SJCRH30 (cell line): ENCODE data around the gene VEPH1. TPM values are rescaled to one million over a fixed set of nuclear protein-coding genes. Genes with fewer than 3 reads are reported as not detected.
A peak's percentile ranks its signal among the peaks of the same experiment; 100 is the strongest.

Source experiments
- DNase-seq, 2 experiments: peaks; one replicate each; pipeline ENCODE4 v3.0.0-alpha.2; 2015 to 2020
- H3K27ac ChIP-seq: fragments of 250-450 bp; sonication (Bioruptor Pico); 2 replicates; pipeline ENCODE4 v1.5.1; 2020; ENCODE audit warnings: mild to moderate bottlenecking, moderate library complexity
- H3K27me3 ChIP-seq: fragments of 250-450 bp; sonication (Bioruptor Pico); 2 replicates; pipeline ENCODE4 v1.5.1; 2020; ENCODE audit warnings: mild to moderate bottlenecking, moderate library complexity
- H3K36me3 ChIP-seq: fragments of 250-450 bp; sonication (Bioruptor Pico); 2 replicates; pipeline ENCODE4 v1.5.1; 2020; ENCODE audit warnings: mild to moderate bottlenecking, moderate library complexity
- H3K4me1 ChIP-seq: fragments of 250-450 bp; sonication (Bioruptor Pico); 2 replicates; pipeline ENCODE4 v1.5.1; 2020; ENCODE audit warnings: mild to moderate bottlenecking, moderate library complexity
- H3K4me3 ChIP-seq: fragments of 250-450 bp; sonication (Bioruptor Pico); 2 replicates; pipeline ENCODE4 v1.5.1; 2020; ENCODE audit warnings: mild to moderate bottlenecking, moderate library complexity
- H3K9me3 ChIP-seq: fragments of 250-450 bp; sonication (Bioruptor Pico); replicated peaks from 2 replicates; pipeline ENCODE4 v1.5.1; 2020; ENCODE audit warnings: mild to moderate bottlenecking, moderate library complexity
- total RNA-seq: library from RNA; depleted of rRNA; stranded (reverse); fragments of >200 nt; shearing (Covaris generic); gene quantifications from 2 replicates; pipeline ENCODE4 v1.2.3, GENCODE V29; 2014; rRNA removed

Gene VEPH1
- total RNA-seq, result not detected in 2 replicates

DNA sequence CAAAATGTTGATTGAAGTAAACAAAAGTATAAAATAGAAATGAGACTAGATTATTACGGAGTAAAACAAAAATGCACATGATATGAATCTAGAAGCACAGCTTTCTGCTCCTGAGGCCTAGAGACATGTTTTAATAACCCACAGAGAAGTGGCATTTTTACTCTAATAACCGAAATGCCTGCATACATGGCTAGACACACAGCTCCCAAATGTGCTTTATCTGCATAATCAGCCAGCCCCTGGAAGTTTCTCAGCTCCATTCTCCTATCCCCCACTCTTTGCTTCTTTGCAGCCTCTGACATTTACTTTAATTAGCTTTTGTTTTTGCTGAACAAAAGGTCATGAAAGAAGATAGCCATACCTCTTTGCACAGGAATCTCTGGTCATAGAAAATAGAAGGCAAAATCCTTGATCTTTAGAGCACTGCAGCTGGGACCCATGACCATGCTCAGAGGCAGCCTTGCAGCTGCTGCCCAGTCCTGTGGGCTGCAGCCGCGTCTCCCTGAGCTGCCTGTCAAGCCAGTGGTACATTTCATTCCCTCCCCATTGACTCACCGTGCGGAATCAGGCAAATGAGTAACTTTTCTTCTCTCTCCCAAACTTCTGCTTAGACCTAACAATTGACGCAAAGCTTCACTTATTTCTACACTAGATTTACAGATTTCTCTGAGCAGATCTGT lies at the start of gene VEPH1:
TSS of gene VEPH1 (minus strand) at position 501 of the 680 bp plus-strand sequence. CDS start 8,067 bp downstream, outside the sequence.
- no peak within 1 kb of the TSS for H3K4me3 ChIP-seq
- H3K9me3 ChIP-seq, result no peaks in the 10 kb centered on the region
- no peak within 1 kb of the TSS for H3K27ac ChIP-seq
- no peaks in the 10 kb centered on the region for H3K4me1 ChIP-seq
- no peaks in the 10 kb centered on the region for H3K36me3 ChIP-seq
- H3K27me3 ChIP-seq, result no peaks in the 10 kb centered on the region; the same call in 1 of the 2 replicates
- DNase-seq, result peak; percentile 29 to 33

- Histone ChIP-seq H3K4me1 (no peaks in the 10 kb centered on the region), H3K27ac (no peak overlapping the region)
These were observed 48.7 kb upstream of the VEPH1 start for GRCh38 chr3:157551961-157552360.

GRCh38 chr3:157549498-157549897 lies 46.3 kb upstream of the VEPH1 start:
- H3K36me3 ChIP-seq, result no peaks in the 10 kb centered on the region
- H3K4me1 ChIP-seq, result no peaks in the 10 kb centered on the region
- no peak overlapping the region for H3K27ac ChIP-seq
- H3K9me3 ChIP-seq, result no peaks in the 10 kb centered on the region
- no peak overlapping the region for H3K4me3 ChIP-seq
- no peak for DNase-seq
- H3K27me3 ChIP-seq, result no peaks in the 10 kb centered on the region

More at GRCh38 chr3:157551961-157552360, 48.7 kb upstream of the VEPH1 start:
- no peaks in the 10 kb centered on the region for H3K9me3 ChIP-seq
- DNase-seq, result no peak
- no peaks in the 10 kb centered on the region for H3K36me3 ChIP-seq
- no peak overlapping the region for H3K4me3 ChIP-seq
- H3K27me3 ChIP-seq, result no peaks in the 10 kb centered on the region

DNA sequence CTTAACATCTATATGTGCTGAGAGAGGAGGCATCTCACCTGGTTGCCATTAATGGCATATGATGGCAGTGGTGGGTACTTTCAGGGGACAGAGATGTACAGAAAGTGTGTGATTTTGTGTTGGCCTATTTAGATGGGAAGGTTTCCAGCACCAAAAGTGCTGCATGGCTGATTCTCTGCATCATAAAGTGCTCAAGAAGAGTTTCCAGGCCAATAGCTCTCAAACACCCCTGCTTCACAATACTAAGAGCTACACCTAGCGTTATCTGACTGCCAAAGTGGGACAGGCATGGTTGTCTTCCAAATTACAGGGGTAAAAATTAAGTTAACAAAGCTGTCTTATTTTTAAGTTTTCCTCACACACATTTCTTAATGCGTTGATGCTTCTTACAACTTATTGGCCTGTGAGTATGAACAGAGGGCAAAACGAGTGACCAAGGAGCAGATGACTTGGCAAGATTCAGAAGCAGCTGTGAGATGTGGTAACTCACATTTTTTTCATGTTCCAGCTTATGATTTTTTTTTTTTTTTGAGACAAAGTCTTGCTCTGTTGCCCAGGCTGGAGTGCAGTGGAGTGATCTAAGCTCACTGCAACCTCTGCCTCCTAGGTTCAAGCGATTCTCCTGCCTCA lies 41.4 kb upstream of the VEPH1 start:
- Histone ChIP-seq H3K4me1 (no peaks in the 10 kb centered on the region), H3K9me3 (no peaks in the 10 kb centered on the region), H3K4me3 (no peak overlapping the region), H3K27ac (no peak overlapping the region), H3K36me3 (no peaks in the 10 kb centered on the region), H3K27me3 (no peaks in the 10 kb centered on the region)
- no peak for DNase-seq

GRCh38 chr3:157543501-157544035 lies 40.4 kb upstream of the VEPH1 start:
- Histone ChIP-seq H3K4me3 (no peak overlapping the region), H3K9me3 (no peaks in the 10 kb centered on the region), H3K36me3 (no peaks in the 10 kb centered on the region), H3K27ac (no peak overlapping the region), H3K27me3 (no peaks in the 10 kb centered on the region), H3K4me1 (no peaks in the 10 kb centered on the region)
- DNase-seq, result no peak

DNA sequence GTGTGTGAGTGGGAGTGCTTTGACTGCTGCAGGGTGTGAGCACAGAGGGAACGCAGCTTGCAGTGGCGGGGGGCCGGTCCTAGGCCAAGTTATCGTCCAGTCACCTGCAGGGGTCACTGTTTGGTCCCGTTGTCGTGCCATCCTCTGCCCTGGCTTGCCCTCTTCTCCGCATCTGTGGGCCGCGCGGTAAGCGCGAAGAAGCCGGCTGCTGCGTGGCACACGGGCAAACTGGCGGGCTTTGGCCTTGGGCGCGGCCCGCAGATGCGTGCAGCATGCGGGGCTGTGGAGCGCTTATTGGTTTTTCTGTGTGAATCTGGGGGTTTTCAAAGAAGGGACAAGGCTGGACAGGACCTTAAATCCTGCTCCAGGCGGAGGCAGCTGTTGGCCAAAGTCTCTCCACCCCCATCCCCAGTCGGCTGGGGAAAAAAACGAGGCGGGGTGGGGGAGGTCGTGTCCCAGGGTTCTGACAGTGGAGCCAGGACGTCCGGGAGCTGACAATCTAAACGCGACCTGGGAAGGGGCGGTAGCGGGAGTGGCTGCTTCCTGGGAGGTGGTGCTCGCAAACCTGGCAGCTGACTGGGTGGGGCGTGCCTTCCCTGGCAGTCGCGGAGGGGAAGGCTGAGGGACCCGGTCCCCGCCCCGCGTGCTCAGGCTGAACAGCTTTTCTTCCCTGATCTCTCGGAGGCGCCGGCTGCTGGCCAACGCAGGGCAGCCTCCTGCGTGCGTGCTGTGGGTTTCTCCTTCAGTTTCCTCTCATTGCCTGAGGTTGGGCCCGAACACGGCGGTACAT lies 39.7 kb upstream of the VEPH1 start:
- DNase-seq, result no peak
- no peaks in the 10 kb centered on the region for H3K9me3 ChIP-seq
- H3K4me3 ChIP-seq, result no peak overlapping the region
- no peak overlapping the region for H3K27ac ChIP-seq
- no peaks in the 10 kb centered on the region for H3K4me1 ChIP-seq
- no peaks in the 10 kb centered on the region for H3K27me3 ChIP-seq
- no peaks in the 10 kb centered on the region for H3K36me3 ChIP-seq

GRCh38 chr3:157541506-157542236 lies 38.5 kb upstream of the VEPH1 start:
- Histone ChIP-seq H3K36me3 (no peaks in the 10 kb centered on the region), H3K4me3 (no peak overlapping the region), H3K9me3 (no peaks in the 10 kb centered on the region), H3K4me1 (no peaks in the 10 kb centered on the region), H3K27ac (no peak overlapping the region), H3K27me3 (no peaks in the 10 kb centered on the region)
- DNase-seq, result no peak

DNA sequence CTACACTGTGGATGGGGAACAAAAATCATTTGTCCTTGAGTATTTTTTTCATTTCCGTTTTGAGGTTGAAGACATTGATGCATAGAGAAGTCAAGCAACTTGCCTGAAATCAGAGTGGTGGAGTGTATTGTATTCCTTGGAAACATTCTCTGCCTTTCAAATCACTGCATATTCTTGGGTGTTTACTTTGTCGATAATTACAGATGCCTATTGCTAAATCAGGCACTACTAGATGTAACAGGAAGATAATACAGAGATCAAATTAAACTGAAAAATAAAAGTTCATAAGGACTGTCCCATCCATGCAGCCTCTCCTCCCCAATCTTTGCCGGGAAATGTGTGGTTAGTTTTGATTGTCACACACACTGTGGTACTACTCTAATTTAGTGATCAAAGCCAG lies 37.4 kb upstream of the VEPH1 start:
- no peaks in the 10 kb centered on the region for H3K9me3 ChIP-seq
- no peak for DNase-seq
- no peaks in the 10 kb centered on the region for H3K4me1 ChIP-seq
- H3K27ac ChIP-seq, result no peak overlapping the region
- no peaks in the 10 kb centered on the region for H3K36me3 ChIP-seq
- H3K4me3 ChIP-seq, result no peak overlapping the region
- no peaks in the 10 kb centered on the region for H3K27me3 ChIP-seq

DNA sequence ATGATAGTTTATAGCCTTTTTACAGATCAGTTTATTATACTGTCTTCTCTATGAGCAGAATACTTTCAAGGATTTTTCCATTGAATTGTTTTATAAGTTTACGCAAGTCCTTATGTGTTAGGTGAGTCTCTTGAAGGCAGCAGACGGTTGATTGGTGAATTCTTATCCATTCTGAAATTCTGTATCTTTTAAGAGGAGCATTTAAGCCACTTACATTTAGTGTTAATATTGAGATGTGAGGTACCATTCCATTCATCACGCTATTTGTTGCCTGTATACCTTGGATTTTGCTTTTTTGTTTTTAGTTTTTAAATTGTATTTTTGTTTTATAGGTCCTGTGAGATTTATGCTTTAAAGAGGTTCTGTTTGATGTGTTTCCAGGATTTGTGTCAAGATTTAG lies 32.5 kb upstream of the VEPH1 start:
- no peak overlapping the region for H3K4me3 ChIP-seq
- no peaks in the 10 kb centered on the region for H3K27me3 ChIP-seq
- H3K4me1 ChIP-seq, result no peaks in the 10 kb centered on the region
- H3K27ac ChIP-seq, result no peak overlapping the region
- no peaks in the 10 kb centered on the region for H3K9me3 ChIP-seq
- no peaks in the 10 kb centered on the region for H3K36me3 ChIP-seq
- DNase-seq, result no peak

DNA sequence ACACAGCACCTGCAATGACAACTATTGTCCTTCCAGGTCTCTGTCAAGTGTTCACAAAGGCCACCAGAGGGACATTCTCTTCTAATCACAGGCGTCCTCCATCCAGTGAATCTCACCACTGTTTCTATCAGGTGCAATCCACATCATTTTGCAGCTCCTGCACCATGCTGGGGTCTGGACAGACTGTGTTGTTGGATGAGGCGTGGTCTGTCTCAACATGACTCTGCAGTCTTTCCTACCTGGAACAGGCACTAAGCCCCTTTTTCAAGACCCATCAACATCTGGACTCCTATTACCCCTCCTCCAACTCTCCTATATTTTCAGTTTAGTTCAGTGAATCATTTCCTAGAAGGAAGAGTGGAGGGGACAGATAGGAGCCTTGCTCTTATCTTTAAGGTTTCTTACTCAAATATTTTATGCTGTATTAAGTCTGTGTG lies 31.5 kb upstream of the VEPH1 start:
- Histone ChIP-seq H3K4me1 (no peaks in the 10 kb centered on the region), H3K4me3 (no peak overlapping the region), H3K36me3 (no peaks in the 10 kb centered on the region), H3K27ac (no peak overlapping the region), H3K9me3 (no peaks in the 10 kb centered on the region), H3K27me3 (no peaks in the 10 kb centered on the region)
- no peak for DNase-seq

DNA sequence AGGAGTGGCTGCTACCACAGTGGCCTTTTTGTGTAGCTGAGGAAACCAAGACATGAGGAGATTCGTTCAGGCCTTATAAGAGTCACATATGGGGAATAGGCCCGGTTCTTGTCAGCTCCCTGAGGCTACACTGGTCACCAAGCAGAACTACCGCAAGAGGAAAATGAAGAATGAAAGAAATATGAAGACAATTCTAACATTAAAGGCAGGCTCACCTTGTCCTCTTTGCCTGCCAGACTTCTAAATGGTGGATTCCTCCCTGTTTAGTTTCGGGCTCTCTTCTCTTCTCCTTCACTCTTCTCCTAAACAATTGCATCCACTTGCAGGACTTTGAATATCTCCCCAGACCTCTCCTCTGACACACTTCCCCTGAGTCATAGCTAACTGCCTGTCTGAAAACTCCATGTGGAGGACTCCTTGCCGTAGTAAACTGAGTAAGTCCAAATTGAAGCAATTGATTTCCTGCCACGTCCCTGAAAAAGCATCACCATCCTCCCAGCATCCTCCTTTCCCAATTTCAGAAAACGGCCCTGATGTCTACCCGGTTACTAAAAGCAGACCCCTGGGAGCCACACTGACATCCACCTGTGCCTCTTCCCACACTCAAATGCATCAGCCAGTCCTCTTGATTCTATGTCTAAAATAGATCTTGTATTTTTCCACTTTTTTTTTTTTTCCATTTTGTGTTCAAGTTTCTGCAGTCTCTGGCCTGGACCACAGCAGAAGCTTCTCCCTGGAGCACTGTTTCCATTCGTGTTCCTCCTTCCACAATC lies 30.3 kb upstream of the VEPH1 start:
- Histone ChIP-seq H3K36me3 (no peaks in the 10 kb centered on the region), H3K9me3 (no peaks in the 10 kb centered on the region), H3K4me3 (no peak overlapping the region), H3K27ac (no peak overlapping the region), H3K27me3 (no peaks in the 10 kb centered on the region), H3K4me1 (no peaks in the 10 kb centered on the region)
- DNase-seq, result no peak

DNA sequence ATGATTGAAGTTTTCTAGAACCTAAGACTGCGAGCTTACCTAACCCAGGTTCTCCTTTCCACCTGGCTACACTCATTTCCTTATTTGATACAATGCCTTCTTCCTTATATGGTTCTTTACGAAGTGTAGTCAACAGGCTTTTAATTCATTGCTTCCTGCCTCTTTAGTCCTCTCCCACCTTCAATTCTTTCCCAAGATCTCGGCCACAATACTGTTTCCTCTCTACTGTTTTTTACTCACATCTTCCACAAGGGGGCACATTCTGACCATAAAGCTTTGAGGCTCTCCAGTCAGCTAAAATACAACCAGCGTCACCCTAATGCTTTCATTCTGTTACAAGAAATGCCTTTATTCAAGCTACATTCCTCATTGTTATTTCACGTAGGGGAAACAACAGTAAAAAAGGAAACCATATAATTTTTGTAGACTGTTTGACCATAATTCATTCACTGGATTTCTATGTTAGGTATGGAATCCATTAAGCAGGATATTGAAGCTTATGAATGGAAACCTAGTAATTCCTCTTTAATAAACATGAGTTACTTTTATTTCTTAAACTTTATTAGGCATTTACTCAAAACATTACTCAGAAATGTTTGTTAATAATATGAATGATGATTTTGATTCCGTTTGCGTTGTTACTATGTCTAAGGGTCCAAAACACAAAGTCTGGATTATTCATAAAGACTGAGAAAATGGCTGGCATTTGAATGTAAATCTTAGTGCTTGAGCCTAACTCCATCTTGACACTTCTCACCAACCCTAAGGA lies 29.5 kb upstream of the VEPH1 start:
- peak overlapping the region; percentile 34 for H3K27ac ChIP-seq
- no peaks in the 10 kb centered on the region for H3K36me3 ChIP-seq
- peak; percentile 36 to 79 for DNase-seq
- H3K9me3 ChIP-seq, result no peaks in the 10 kb centered on the region
- H3K4me1 ChIP-seq, result no peaks in the 10 kb centered on the region
- 0 out of 2 replicates have a peak overlapping the region, but pooled peaks have one; percentile 4 for H3K4me3 ChIP-seq
- H3K27me3 ChIP-seq, result no peaks in the 10 kb centered on the region

- no peaks in the 10 kb centered on the region for H3K27me3 ChIP-seq
- no peaks in the 10 kb centered on the region for H3K9me3 ChIP-seq
- peak overlapping the region; percentile 34; the same call in 1 of the 2 replicates for H3K27ac ChIP-seq
- H3K36me3 ChIP-seq, result no peaks in the 10 kb centered on the region
- DNase-seq, result peak in 1 of 2 experiments; percentile 19
- no peaks in the 10 kb centered on the region for H3K4me1 ChIP-seq
- H3K4me3 ChIP-seq, result peak overlapping the region; percentile 4; the same call in 1 of the 2 replicates
These were observed 28.6 kb upstream of the VEPH1 start for GRCh38 chr3:157531771-157532170.
